WI38 (cell line): Measurements from ENCODE around the gene ZC2HC1B.

ENCODE experiments used
- H3K4me3 ChIP-seq: 2 replicates; pipeline ENCODE4 v1.5.1; 2011; ENCODE audit warnings: low read depth, mild to moderate bottlenecking, control low read depth, low read length
- CTCF ChIP-seq: IDR thresholded peaks from 2 replicates; pipeline ENCODE4 v1.5.1; 2012; ENCODE audit warnings: low read depth, mild to moderate bottlenecking, control low read depth, low read length

ZC2HC1B gene

GRCh38 chr6:143965503-143966171, 101.4 kb downstream of the ZC2HC1B start:
- TF ChIP-seq CTCF: no peak
- no peak overlapping the region for H3K4me3 ChIP-seq

- no peak overlapping the region for H3K4me3 ChIP-seq
- no peak for TF ChIP-seq CTCF
These were observed 102.0 kb downstream of the ZC2HC1B start for GRCh38 chr6:143966312-143966711.

- no peak overlapping the region for H3K4me3 ChIP-seq
- TF ChIP-seq CTCF: no peak
These were observed 103.6 kb downstream of the ZC2HC1B start for GRCh38 chr6:143967706-143968376.

GRCh38 chr6:143969077-143969476, 104.8 kb downstream of the ZC2HC1B start:
- H3K4me3 ChIP-seq: no peak overlapping the region
- TF ChIP-seq CTCF: no peak

- no peak for TF ChIP-seq CTCF
- no peak overlapping the region for H3K4me3 ChIP-seq
These were observed 106.4 kb downstream of the ZC2HC1B start for GRCh38 chr6:143970456-143971218.

GRCh38 chr6:143971482-143972205, 107.4 kb downstream of the ZC2HC1B start:
- no peak for TF ChIP-seq CTCF
- H3K4me3 ChIP-seq: no peak overlapping the region
